Measurements from ENCODE around the gene CACNA2D3. TPM values are rescaled to one million over a fixed set of nuclear protein-coding genes. Genes with fewer than 3 reads are reported as not detected.

Gene CACNA2D3
- total and polyA plus RNA-seq, 2 donors from 2014 or later, result 5.7 to 11.2 TPM

DNA sequence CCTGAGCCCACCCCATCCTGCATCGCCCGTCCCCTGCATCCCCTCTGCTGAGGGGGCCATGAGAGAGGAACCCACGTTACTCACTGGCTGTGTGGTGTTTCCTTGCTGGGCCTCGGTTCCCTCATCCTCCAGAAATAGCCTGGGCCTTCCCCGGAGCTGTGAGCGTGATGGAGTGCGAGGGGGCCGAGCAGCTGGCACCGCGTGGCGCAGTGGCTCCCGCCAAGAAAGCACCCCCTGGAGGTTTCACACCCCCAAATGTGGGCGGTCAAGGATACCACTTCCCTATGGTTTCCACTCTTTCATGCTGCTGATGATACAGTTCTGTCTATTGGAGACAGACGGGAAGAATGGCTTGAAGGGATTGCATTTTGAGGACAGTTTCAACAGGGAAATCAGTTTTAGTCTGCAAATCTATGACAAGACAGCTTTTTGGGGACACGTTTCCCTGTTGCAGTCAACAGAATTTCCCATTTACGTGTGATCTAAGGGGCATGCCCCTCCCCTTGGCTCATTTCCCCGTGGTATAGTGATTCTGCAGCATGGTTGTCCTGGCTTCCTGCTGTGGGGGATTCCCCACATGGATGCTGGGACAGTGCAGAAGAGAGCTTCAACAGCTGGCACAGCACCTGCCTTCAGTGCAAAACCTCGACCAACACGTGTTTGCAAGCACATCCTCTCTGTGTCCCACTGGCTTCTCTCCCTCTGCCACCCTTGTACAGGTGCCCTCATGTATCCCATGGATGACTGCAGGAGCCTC is 428.0 kb downstream of the CACNA2D3 start:
- DNase-seq (no peak), FAIRE-seq (no peak)
- Histone ChIP-seq H3K9me3 (ENCODE audit: control insufficient read depth in 2 of 3, insufficient read depth in 1 of 3, low read length in 3 of 3) (no peaks in the 10 kb centered on the region), H3K36me3 (ENCODE audit: control insufficient read depth in 2 of 3, insufficient read depth in 3 of 3, low read length in 3 of 3) (no peaks in the 10 kb centered on the region), H3K4me3 (ENCODE audit: low read length in 3 of 3) (no peak overlapping the region), H3K27me3 (ENCODE audit: control insufficient read depth, insufficient read depth, low read length) (no peaks in the 10 kb centered on the region), H3K9ac (ENCODE audit: low read length in 3 of 3) (no peak overlapping the region), H3K27ac (ENCODE audit: low read depth in 2 of 2, low read length in 2 of 2) (no peak overlapping the region), H3K4me1 (ENCODE audit: control insufficient read depth in 2 of 3, insufficient read depth in 2 of 3, low read depth in 1 of 3, low read length in 3 of 3) (no peaks in the 10 kb centered on the region)
- TF ChIP-seq, protein P1, sequence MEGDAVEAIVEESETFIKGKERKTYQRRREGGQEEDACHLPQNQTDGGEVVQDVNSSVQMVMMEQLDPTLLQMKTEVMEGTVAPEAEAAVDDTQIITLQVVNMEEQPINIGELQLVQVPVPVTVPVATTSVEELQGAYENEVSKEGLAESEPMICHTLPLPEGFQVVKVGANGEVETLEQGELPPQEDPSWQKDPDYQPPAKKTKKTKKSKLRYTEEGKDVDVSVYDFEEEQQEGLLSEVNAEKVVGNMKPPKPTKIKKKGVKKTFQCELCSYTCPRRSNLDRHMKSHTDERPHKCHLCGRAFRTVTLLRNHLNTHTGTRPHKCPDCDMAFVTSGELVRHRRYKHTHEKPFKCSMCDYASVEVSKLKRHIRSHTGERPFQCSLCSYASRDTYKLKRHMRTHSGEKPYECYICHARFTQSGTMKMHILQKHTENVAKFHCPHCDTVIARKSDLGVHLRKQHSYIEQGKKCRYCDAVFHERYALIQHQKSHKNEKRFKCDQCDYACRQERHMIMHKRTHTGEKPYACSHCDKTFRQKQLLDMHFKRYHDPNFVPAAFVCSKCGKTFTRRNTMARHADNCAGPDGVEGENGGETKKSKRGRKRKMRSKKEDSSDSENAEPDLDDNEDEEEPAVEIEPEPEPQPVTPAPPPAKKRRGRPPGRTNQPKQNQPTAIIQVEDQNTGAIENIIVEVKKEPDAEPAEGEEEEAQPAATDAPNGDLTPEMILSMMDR (IDR thresholded peaks at IDR 0.05; ENCODE audit: borderline replicate concordance, extremely low read depth, insufficient read depth), result no peak
- intact Hi-C loops (cut with DNase I), result no loop called here

DNA sequence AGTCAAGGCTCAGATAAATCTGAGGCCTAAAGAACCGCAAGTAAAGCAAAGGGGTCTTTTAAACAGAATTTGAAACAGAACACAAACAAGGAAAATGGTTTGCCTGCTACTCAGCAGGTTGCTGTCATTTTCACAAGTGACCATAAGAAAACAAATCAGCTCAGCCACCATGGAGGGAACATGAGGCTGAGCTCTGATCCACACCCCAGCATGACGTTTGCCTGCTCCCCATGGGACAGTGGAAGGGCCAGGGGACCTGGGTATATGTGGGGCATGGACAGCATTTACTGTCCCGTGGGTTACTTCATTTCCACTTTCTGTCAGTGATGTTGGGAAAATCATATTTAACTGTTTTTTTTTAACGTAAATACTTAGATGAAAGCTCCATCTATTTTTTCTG is 434.3 kb downstream of the CACNA2D3 start:
- H3K4me1 ChIP-seq (ENCODE audit: control insufficient read depth in 2 of 3, insufficient read depth in 2 of 3, low read depth in 1 of 3, low read length in 3 of 3), result no peaks in the 10 kb centered on the region
- no peak overlapping the region for H3K4me3 ChIP-seq (ENCODE audit: low read length in 3 of 3)
- no peak overlapping the region for H3K27ac ChIP-seq (ENCODE audit: low read depth in 2 of 2, low read length in 2 of 2)
- FAIRE-seq (no peak), DNase-seq (no peak)
- H3K27me3 ChIP-seq (ENCODE audit: control insufficient read depth, insufficient read depth, low read length), result no peaks in the 10 kb centered on the region
- no peaks in the 10 kb centered on the region for H3K36me3 ChIP-seq (ENCODE audit: control insufficient read depth in 2 of 3, insufficient read depth in 3 of 3, low read length in 3 of 3)
- H3K9ac ChIP-seq (ENCODE audit: low read length in 3 of 3), result no peak overlapping the region
- H3K9me3 ChIP-seq (ENCODE audit: control insufficient read depth in 2 of 3, insufficient read depth in 1 of 3, low read length in 3 of 3), result no peaks in the 10 kb centered on the region
- TF ChIP-seq, protein P1 (IDR thresholded peaks at IDR 0.05; ENCODE audit: borderline replicate concordance, extremely low read depth, insufficient read depth), result no peak
- intact Hi-C loops (cut with DNase I), result no loop called here

DNA sequence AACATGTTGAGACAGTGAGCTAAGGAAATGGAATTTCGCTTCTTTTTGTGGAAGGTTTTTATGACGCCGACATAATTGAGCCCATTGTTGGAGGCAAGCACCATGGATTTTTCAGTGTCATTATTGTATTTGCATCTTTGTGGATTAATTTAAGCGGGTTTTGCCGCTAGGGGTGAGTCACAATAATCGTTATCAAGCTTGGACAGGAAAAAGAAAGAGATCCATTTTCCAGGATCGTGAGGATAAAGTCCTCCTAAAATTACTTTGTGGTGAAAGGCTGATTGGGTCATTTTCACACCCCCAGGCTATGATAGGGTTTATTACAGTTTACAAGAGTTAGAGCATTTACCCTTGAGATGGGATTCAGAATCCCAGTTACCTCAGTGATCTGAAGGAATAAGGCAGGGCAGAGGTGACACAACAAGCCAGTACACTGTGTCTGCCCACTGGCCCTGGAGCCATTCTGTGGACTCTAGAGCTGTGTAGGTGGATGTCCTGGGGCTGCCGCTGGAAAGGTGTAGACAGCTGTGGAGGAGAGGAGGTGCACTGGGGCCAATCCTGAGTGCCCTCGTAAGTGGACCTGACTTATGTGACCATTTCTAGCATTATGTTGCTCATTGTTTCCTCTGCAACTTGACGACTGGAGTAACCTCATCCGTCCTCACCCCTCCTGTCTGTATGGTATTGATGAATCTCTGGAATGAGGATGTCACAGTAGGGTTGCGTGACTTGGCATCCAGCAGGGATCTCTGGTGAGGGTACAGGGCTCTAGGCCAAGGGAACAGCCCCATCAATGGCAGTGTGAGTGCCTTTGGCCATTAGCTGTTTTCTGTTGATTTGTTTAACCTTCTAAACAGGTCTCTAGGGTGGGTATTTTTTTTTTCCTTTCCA is 435.4 kb downstream of the CACNA2D3 start:
- H3K9ac ChIP-seq (ENCODE audit: low read length in 3 of 3), result no peak overlapping the region
- no peaks in the 10 kb centered on the region for H3K27me3 ChIP-seq (ENCODE audit: control insufficient read depth, insufficient read depth, low read length)
- H3K27ac ChIP-seq (ENCODE audit: low read depth in 2 of 2, low read length in 2 of 2), result no peak overlapping the region
- TF ChIP-seq, protein P1 (IDR thresholded peaks at IDR 0.05; ENCODE audit: borderline replicate concordance, extremely low read depth, insufficient read depth), result no peak
- FAIRE-seq, result no peak
- no peak overlapping the region for H3K4me3 ChIP-seq (ENCODE audit: low read length in 3 of 3)
- no peaks in the 10 kb centered on the region for H3K36me3 ChIP-seq (ENCODE audit: control insufficient read depth in 2 of 3, insufficient read depth in 3 of 3, low read length in 3 of 3)
- intact Hi-C loops (cut with DNase I), result no loop called here
- H3K4me1 ChIP-seq (ENCODE audit: control insufficient read depth in 2 of 3, insufficient read depth in 2 of 3, low read depth in 1 of 3, low read length in 3 of 3), result no peaks in the 10 kb centered on the region
- H3K9me3 ChIP-seq (ENCODE audit: control insufficient read depth in 2 of 3, insufficient read depth in 1 of 3, low read length in 3 of 3), result no peaks in the 10 kb centered on the region
- DNase-seq, result no peak

All from kidney (tissue), 14 donors.